HepG2 (cell line): ENCODE data around the gene SNF8. TPM values are rescaled to one million over a fixed set of nuclear protein-coding genes. Genes with fewer than 3 reads are reported as not detected.

Experiments used
- CBX1 ChIP-seq: IDR thresholded peaks from one replicate; pipeline ENCODE4 v1.6.1; 2016; ENCODE audit warnings: antibody characterized with exemption, low read depth
- ELK4 ChIP-seq: sonication (generic); formaldehyde crosslinking; IDR thresholded peaks from 2 replicates; pipeline ENCODE4 v1.9.0; 2021; ENCODE audit warnings: missing genetic modification reagents, borderline replicate concordance
- GATAD2A ChIP-seq: IDR thresholded peaks from 2 replicates; pipeline ENCODE4 v1.6.1; 2016
- HMG20B ChIP-seq: conservative IDR thresholded peaks from 2 replicates; pipeline ENCODE4 v1.6.1; 2016; ENCODE audit warnings: missing genetic modification reagents, missing compliant biosample characterization
- KLF13 ChIP-seq: sonication (generic); formaldehyde crosslinking; IDR thresholded peaks from 2 replicates; pipeline ENCODE4 v1.4.0; 2020; ENCODE audit warnings: mild to moderate bottlenecking, missing genetic modification reagents
- MNT ChIP-seq: fragments of 450-650 bp; IDR thresholded peaks from 2 replicates; pipeline ENCODE4 v1.6.1; 2016
- RCOR2 ChIP-seq: IDR thresholded peaks from 2 replicates; pipeline ENCODE4 v1.6.1; 2016; ENCODE audit warnings: missing biosample characterization, missing genetic modification reagents
- SCMH1 ChIP-seq: sonication (generic); formaldehyde crosslinking; IDR thresholded peaks from 2 replicates; pipeline ENCODE4 v1.9.0; 2021; ENCODE audit warnings: missing genetic modification reagents, mild to moderate bottlenecking, borderline replicate concordance
- SOX5 ChIP-seq: IDR thresholded peaks from 2 replicates; pipeline ENCODE4 v1.6.1; 2016; ENCODE audit warnings: borderline replicate concordance
- THRA ChIP-seq: sonication (generic); formaldehyde crosslinking; IDR thresholded peaks from 2 replicates; pipeline ENCODE4 v1.4.0; 2020; ENCODE audit warnings: missing genetic modification reagents, borderline replicate concordance
- ZBTB3 ChIP-seq: sonication (generic); formaldehyde crosslinking; IDR thresholded peaks from 2 replicates; pipeline ENCODE4 v1.4.0; 2020; ENCODE audit warnings: low read depth, mild to moderate bottlenecking, moderate library complexity, missing genetic modification reagents, borderline replicate concordance
- ZNF205 ChIP-seq: IDR thresholded peaks from 2 replicates; pipeline ENCODE4 v1.6.1; 2018; ENCODE audit warnings: missing biosample characterization, missing genetic modification reagents
- ZNF574 ChIP-seq: sonication (generic); formaldehyde crosslinking; IDR thresholded peaks from 2 replicates; pipeline ENCODE4 v1.4.0; 2020; ENCODE audit warnings: missing genetic modification reagents
- ZNF674 ChIP-seq: sonication (generic); formaldehyde crosslinking; IDR thresholded peaks from 2 replicates; pipeline ENCODE4 v1.5.0; 2020; ENCODE audit warnings: low read depth, mild to moderate bottlenecking, missing genetic modification reagents
- ZNF7 ChIP-seq: IDR thresholded peaks from 2 replicates; pipeline ENCODE4 v1.6.1; 2016; ENCODE audit warnings: missing biosample characterization, missing genetic modification reagents
- ZNF724P ChIP-seq: sonication (generic); formaldehyde crosslinking; IDR thresholded peaks from 2 replicates; pipeline ENCODE4 v1.8.0; 2022; ENCODE audit warnings: missing genetic modification reagents, borderline replicate concordance
- ZNF800 ChIP-seq: sonication (generic); formaldehyde crosslinking; IDR thresholded peaks from 2 replicates; pipeline ENCODE4 v1.4.0; 2020; ENCODE audit warnings: missing genetic modification reagents
- ZNF879 ChIP-seq: sonication (generic); formaldehyde crosslinking; IDR thresholded peaks from 2 replicates; pipeline ENCODE4 v1.8.1; 2023; ENCODE audit warnings: missing genetic modification reagents
- ZUFSP ChIP-seq: sonication (generic); formaldehyde crosslinking; IDR thresholded peaks from 2 replicates; pipeline ENCODE4 v1.9.0; 2021; ENCODE audit warnings: missing genetic modification reagents, mild to moderate bottlenecking, borderline replicate concordance
- polyA plus RNA-seq, 8 experiments: library from polyadenylated mRNA; depleted of rRNA in 3 of 8; stranded (reverse) in 7 of 8; unstranded in 1 of 8; fragments of >200 nt; fragmentation: Illumina TruSeq in 4 of 8; extraction: Trizol in 4 of 8; gene quantifications; 2 replicates each; pipeline versions ENCODE4 v1.2.1 to v1.2.3, GENCODE V29; 2011 to 2016; ENCODE audit warnings: low read depth in 4 of 8, missing spikeins in 1 of 8, mixed read lengths in 1 of 8; ENCODE audit not compliant: insufficient read depth in 1 of 8
- total RNA-seq, 5 experiments: library from RNA; depleted of rRNA; stranded (reverse); fragments of >200 nt; fragmentation: Illumina TruSeq; extraction: Trizol; gene quantifications; 2 replicates each; pipeline ENCODE4 v1.2.3, GENCODE V29; 2016; ENCODE audit warnings: low read depth in 1 of 5

SNF8 gene
- total and polyA plus RNA-seq, 2 of the 13 experiments (the other 11 are each of a cell fraction or from before 2014, with no cell fraction given), result 114 to 153 TPM

- TF ChIP-seq ZNF574 (CRISPR knock-in tag) (peak; percentile 100), ZBTB3 (peak; percentile 93; the same call in 1 of the 2 replicates), ZNF674 (CRISPR knock-in tag) (no peak), ELK4 (CRISPR knock-in tag) (no peak), SOX5 (CRISPR knock-in tag) (peak; percentile 77), CBX1 (no peak), HMG20B (CRISPR knock-in tag) (no peak), ZNF205 (CRISPR knock-in tag) (peak; percentile 83), KLF13 (CRISPR knock-in tag) (peak; percentile 96), ZUFSP (no peak), RCOR2 (no peak; the same call in 1 of the 2 replicates), ZNF800 (CRISPR knock-in tag) (peak; percentile 63; the same call in 1 of the 2 replicates), ZNF724P (CRISPR knock-in tag) (no peak; the same call in none of the 2 replicates), ZNF7 (no peak), THRA (CRISPR knock-in tag) (peak; percentile 71), GATAD2A (CRISPR knock-in tag) (peak; percentile 83), ZNF879 (CRISPR knock-in tag) (no peak), MNT (no peak; the same call in 1 of the 2 replicates), SCMH1 (CRISPR knock-in tag) (no peak)
Measured at GRCh38 chr17:48908047-48908843, 36.4 kb downstream of the SNF8 start, which contains the start of gene UBE2Z (continued).
